Thoracic aorta (tissue), 2 donors: ENCODE data around the gene RANBP6. TPM values are rescaled to one million over a fixed set of nuclear protein-coding genes. Genes with fewer than 3 reads are reported as not detected.

Experiments used
- ATAC-seq: fragments of 150-250 bp; one replicate; pipeline ENCODE4 v1.8.0; 2017; ENCODE audit warnings: low read depth; ENCODE audit not compliant: insufficient number of reproducible peaks, low FRiP score
- DNase-seq: peaks from one replicate; pipeline ENCODE4 v3.0.0-alpha.2; 2020; ENCODE audit warnings: low spot score
- H3K27ac ChIP-seq, 2 donors: fragments of 200-600 bp; sonication (generic); 1 replicate in 1 of 2; 2 replicates in 1 of 2; pipeline ENCODE4 v1.5.1; 2016; ENCODE audit warnings: mild to moderate bottlenecking in 2 of 2, moderate library complexity in 2 of 2
- H3K27me3 ChIP-seq: fragments of 200-600 bp; sonication (generic); replicated peaks from 2 replicates; pipeline ENCODE4 v1.6.0; 2016; ENCODE audit warnings: mild to moderate bottlenecking; ENCODE audit not compliant: insufficient read depth
- H3K36me3 ChIP-seq: fragments of 200-600 bp; sonication (generic); one replicate; pipeline ENCODE4 v1.5.1; 2016
- H3K4me1 ChIP-seq, 2 donors: fragments of 200-600 bp; sonication (generic); 1 replicate in 1 of 2; 2 replicates in 1 of 2; pipeline versions ENCODE4 v1.5.1 to v1.6.0; 2016; ENCODE audit warnings: low read depth in 2 of 2, mild to moderate bottlenecking in 1 of 2; ENCODE audit not compliant: control insufficient read depth in 1 of 2
- H3K4me3 ChIP-seq: fragments of 200-600 bp; sonication (generic); 2 replicates; pipeline ENCODE4 v1.5.1; 2016; ENCODE audit warnings: mild to moderate bottlenecking
- H3K9me3 ChIP-seq: fragments of 200-600 bp; sonication (generic); 2 replicates; pipeline ENCODE4 v1.5.1; 2016
- total RNA-seq, 2 donors: library from RNA; depleted of rRNA; stranded (reverse); fragments of >200 nt; gene quantifications; one replicate each; pipeline versions ENCODE4 v1.1.0 to v1.2.3, GENCODE V29; 2016
- TF ChIP-seq, protein P1 (sequence below): fragments of 200-600 bp; sonication (generic); IDR thresholded peaks from one replicate; pipeline ENCODE4 v1.5.1; 2019; ENCODE audit warnings: antibody characterized with exemption

Gene RANBP6
- total RNA-seq, 2 donors from 2014 or later, result 8.4 to 23.6 TPM

- Histone ChIP-seq H3K27ac (no peak overlapping the region), H3K36me3 (peaks cover 4% of the 10 kb centered on the region), H3K4me1 (peaks cover 0 to 3% of the 10 kb centered on the region in 2 donors), H3K9me3 (no peaks in the 10 kb centered on the region), H3K27me3 (no peaks in the 10 kb centered on the region), H3K4me3 (no peak overlapping the region)
- TF ChIP-seq, protein P1, sequence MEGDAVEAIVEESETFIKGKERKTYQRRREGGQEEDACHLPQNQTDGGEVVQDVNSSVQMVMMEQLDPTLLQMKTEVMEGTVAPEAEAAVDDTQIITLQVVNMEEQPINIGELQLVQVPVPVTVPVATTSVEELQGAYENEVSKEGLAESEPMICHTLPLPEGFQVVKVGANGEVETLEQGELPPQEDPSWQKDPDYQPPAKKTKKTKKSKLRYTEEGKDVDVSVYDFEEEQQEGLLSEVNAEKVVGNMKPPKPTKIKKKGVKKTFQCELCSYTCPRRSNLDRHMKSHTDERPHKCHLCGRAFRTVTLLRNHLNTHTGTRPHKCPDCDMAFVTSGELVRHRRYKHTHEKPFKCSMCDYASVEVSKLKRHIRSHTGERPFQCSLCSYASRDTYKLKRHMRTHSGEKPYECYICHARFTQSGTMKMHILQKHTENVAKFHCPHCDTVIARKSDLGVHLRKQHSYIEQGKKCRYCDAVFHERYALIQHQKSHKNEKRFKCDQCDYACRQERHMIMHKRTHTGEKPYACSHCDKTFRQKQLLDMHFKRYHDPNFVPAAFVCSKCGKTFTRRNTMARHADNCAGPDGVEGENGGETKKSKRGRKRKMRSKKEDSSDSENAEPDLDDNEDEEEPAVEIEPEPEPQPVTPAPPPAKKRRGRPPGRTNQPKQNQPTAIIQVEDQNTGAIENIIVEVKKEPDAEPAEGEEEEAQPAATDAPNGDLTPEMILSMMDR, result no peak
- no peak for ATAC-seq
- DNase-seq, result no peak
Observed at GRCh38 chr9:5988265-5988664, 27.2 kb downstream of the RANBP6 start.

- no peak for ATAC-seq
- Histone ChIP-seq H3K36me3 (peaks cover 4% of the 10 kb centered on the region), H3K9me3 (no peaks in the 10 kb centered on the region), H3K27me3 (no peaks in the 10 kb centered on the region), H3K4me1 (peaks cover under 1 to 10% of the 10 kb centered on the region in 2 donors), H3K27ac (no peak overlapping the region), H3K4me3 (no peak overlapping the region)
- TF ChIP-seq, protein P1, result no peak
- DNase-seq, result no peak
Observed at GRCh38 chr9:5983042-5983441, 32.4 kb downstream of the RANBP6 start.

DNA sequence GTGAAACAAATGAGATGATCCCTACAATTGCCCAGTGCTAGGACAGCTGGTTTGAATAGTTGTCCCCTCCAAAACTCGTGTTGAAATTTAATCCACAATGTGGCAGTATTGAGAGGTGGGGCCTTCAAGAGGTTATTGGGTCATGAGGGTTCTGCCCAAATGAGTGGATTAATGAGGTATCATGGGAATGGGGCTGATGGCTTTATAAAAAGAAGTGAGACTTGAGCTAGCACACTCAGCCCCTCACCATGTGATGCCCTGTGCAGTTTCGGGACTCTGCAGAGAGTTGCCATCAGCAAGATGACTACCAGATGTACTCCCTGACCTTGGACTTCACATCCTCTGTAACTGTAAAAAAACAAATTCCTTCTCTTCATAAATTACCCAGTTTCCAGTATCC lies 33.1 kb downstream of the RANBP6 start:
- TF ChIP-seq, protein P1, result no peak
- no peaks in the 10 kb centered on the region for H3K27me3 ChIP-seq
- no peak for ATAC-seq
- H3K9me3 ChIP-seq, result no peaks in the 10 kb centered on the region
- H3K36me3 ChIP-seq, result peaks cover 4% of the 10 kb centered on the region
- no peak for DNase-seq
- H3K4me3 ChIP-seq, result no peak overlapping the region
- no peak overlapping the region for H3K27ac ChIP-seq
- peaks cover 7 to 18% of the 10 kb centered on the region in 2 donors for H3K4me1 ChIP-seq

DNA sequence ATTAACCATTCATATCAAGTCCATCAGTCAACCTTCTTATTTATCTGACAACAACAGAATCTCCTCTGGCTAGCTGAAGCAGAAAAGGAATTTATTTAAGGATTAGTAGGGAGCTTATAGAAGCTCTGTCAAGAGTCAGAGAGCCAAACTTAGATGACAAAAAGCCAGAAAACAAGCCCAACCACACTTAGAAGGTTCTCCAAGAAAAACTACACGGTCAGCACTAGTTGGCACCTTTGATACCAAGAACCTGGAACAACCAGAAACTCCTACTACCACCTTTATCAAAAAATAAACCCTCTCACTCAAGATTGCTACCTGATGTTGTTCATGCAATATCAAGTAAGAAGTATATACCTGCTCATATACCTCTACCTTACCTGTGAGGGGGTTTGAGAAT lies 36.9 kb downstream of the RANBP6 start:
- H3K27ac ChIP-seq, result no peak overlapping the region
- H3K4me1 ChIP-seq, result peaks cover 14 to 29% of the 10 kb centered on the region in 2 donors
- no peak for DNase-seq
- H3K27me3 ChIP-seq, result no peaks in the 10 kb centered on the region
- no peak for ATAC-seq
- TF ChIP-seq, protein P1, result no peak
- no peaks in the 10 kb centered on the region for H3K9me3 ChIP-seq
- no peak overlapping the region for H3K4me3 ChIP-seq
- H3K36me3 ChIP-seq, result no peaks in the 10 kb centered on the region

- H3K4me1 ChIP-seq, result peaks cover 17 to 32% of the 10 kb centered on the region in 2 donors
- H3K27me3 ChIP-seq, result no peaks in the 10 kb centered on the region
- H3K4me3 ChIP-seq, result no peak overlapping the region
- no peaks in the 10 kb centered on the region for H3K36me3 ChIP-seq
- no peak overlapping the region for H3K27ac ChIP-seq
- no peak for DNase-seq
- TF ChIP-seq, protein P1, result no peak
- no peak for ATAC-seq
- H3K9me3 ChIP-seq, result no peaks in the 10 kb centered on the region
Observed at GRCh38 chr9:5976674-5977397, 38.6 kb downstream of the RANBP6 start.
